Measurements from ENCODE around the gene CYTH1.

CYTH1 gene

GRCh38 chr17:78737332-78737731 lies 44.7 kb downstream of the CYTH1 start:
- H3K27me3 ChIP-seq (ENCODE audit: insufficient read depth, low read length, poor library complexity): no peaks in the 10 kb centered on the region
- H3K4me3 ChIP-seq (ENCODE audit: low read depth in 1 of 2, low read length in 2 of 2): no peak overlapping the region
- H3K79me2 ChIP-seq (ENCODE audit: insufficient read depth, low read length): peaks cover 19% of the 10 kb centered on the region
- no peaks in the 10 kb centered on the region for H3K36me3 ChIP-seq (ENCODE audit: insufficient read depth, low read length)
- ATAC-seq (ENCODE audit: insufficient read depth, low read depth): no peak
- TF ChIP-seq CTCF (IDR thresholded peaks at IDR 0.05; ENCODE audit: borderline replicate concordance, extremely low read depth, low read length, poor library complexity, severe bottlenecking): no peak
- TF ChIP-seq EZH2 (IDR thresholded peaks at IDR 0.05; ENCODE audit: borderline replicate concordance, low read depth, low read length, severe bottlenecking): no peak
- H3K9me3 ChIP-seq (ENCODE audit: insufficient read depth, low read length, severe bottlenecking): no peaks in the 10 kb centered on the region
- peaks cover 8% of the 10 kb centered on the region; the same call in 1 of the 2 replicates for H3K4me1 ChIP-seq (ENCODE audit: insufficient read depth, low read length)
- H3K9ac ChIP-seq (ENCODE audit: low read depth, low read length): no peak overlapping the region
- H2AFZ ChIP-seq (ENCODE audit: low read depth, low read length): no peak overlapping the region
- H3K4me2 ChIP-seq (ENCODE audit: insufficient read depth, low read length): no peak overlapping the region
- peaks cover 63% of the 10 kb centered on the region for H4K20me1 ChIP-seq (ENCODE audit: insufficient read depth, low read length)
- no peak overlapping the region for H3K27ac ChIP-seq (ENCODE audit: low read length)
- no peak for DNase-seq

GRCh38 chr17:78736526-78737079 lies 45.5 kb downstream of the CYTH1 start:
- no peak overlapping the region for H3K4me2 ChIP-seq (ENCODE audit: insufficient read depth, low read length)
- no peak overlapping the region for H3K27ac ChIP-seq (ENCODE audit: low read length)
- H3K4me1 ChIP-seq (ENCODE audit: insufficient read depth, low read length): peaks cover 8% of the 10 kb centered on the region; the same call in 1 of the 2 replicates
- H3K79me2 ChIP-seq (ENCODE audit: insufficient read depth, low read length): peaks cover 24% of the 10 kb centered on the region
- H3K27me3 ChIP-seq (ENCODE audit: insufficient read depth, low read length, poor library complexity): no peaks in the 10 kb centered on the region
- ATAC-seq (ENCODE audit: insufficient read depth, low read depth) (peak; percentile 64; the same call in 2 of the 3 replicates), DNase-seq (no peak)
- H3K9ac ChIP-seq (ENCODE audit: low read depth, low read length): no peak overlapping the region
- no peak overlapping the region for H3K4me3 ChIP-seq (ENCODE audit: low read depth in 1 of 2, low read length in 2 of 2)
- H3K9me3 ChIP-seq (ENCODE audit: insufficient read depth, low read length, severe bottlenecking): no peaks in the 10 kb centered on the region
- no peaks in the 10 kb centered on the region for H3K36me3 ChIP-seq (ENCODE audit: insufficient read depth, low read length)
- peaks cover 63% of the 10 kb centered on the region for H4K20me1 ChIP-seq (ENCODE audit: insufficient read depth, low read length)
- H2AFZ ChIP-seq (ENCODE audit: low read depth, low read length): no peak overlapping the region
- TF ChIP-seq CTCF (IDR thresholded peaks at IDR 0.05; ENCODE audit: borderline replicate concordance, extremely low read depth, low read length, poor library complexity, severe bottlenecking) (no peak), EZH2 (IDR thresholded peaks at IDR 0.05; ENCODE audit: borderline replicate concordance, low read depth, low read length, severe bottlenecking) (no peak)

- H4K20me1 ChIP-seq (ENCODE audit: insufficient read depth, low read length): peaks cover 63% of the 10 kb centered on the region
These were observed 46.1 kb downstream of the CYTH1 start for GRCh38 chr17:78735832-78736525.

More at GRCh38 chr17:78735832-78736525, 46.1 kb downstream of the CYTH1 start:
- H3K79me2 ChIP-seq (ENCODE audit: insufficient read depth, low read length): peaks cover 24% of the 10 kb centered on the region
- no peak overlapping the region for H3K9ac ChIP-seq (ENCODE audit: low read depth, low read length)
- H3K27ac ChIP-seq (ENCODE audit: low read length): no peak overlapping the region
- ATAC-seq (ENCODE audit: insufficient read depth, low read depth) (no peak), DNase-seq (no peak)
- no peak overlapping the region for H2AFZ ChIP-seq (ENCODE audit: low read depth, low read length)
- H3K36me3 ChIP-seq (ENCODE audit: insufficient read depth, low read length): no peaks in the 10 kb centered on the region
- H3K27me3 ChIP-seq (ENCODE audit: insufficient read depth, low read length, poor library complexity): no peaks in the 10 kb centered on the region
- no peaks in the 10 kb centered on the region for H3K9me3 ChIP-seq (ENCODE audit: insufficient read depth, low read length, severe bottlenecking)
- TF ChIP-seq CTCF (IDR thresholded peaks at IDR 0.05; ENCODE audit: borderline replicate concordance, extremely low read depth, low read length, poor library complexity, severe bottlenecking) (no peak), EZH2 (IDR thresholded peaks at IDR 0.05; ENCODE audit: borderline replicate concordance, low read depth, low read length, severe bottlenecking) (no peak)
- H3K4me1 ChIP-seq (ENCODE audit: insufficient read depth, low read length): peaks cover 8% of the 10 kb centered on the region; the same call in 1 of the 2 replicates
- no peak overlapping the region for H3K4me3 ChIP-seq (ENCODE audit: low read depth in 1 of 2, low read length in 2 of 2)
- no peak overlapping the region for H3K4me2 ChIP-seq (ENCODE audit: insufficient read depth, low read length)

All from DND-41 (cell line).